ENCODE data around the gene ZIK1. TPM values are rescaled to one million over a fixed set of nuclear protein-coding genes. Genes with fewer than 3 reads are reported as not detected.

The ZIK1 gene
- polyA plus RNA-seq, 3 donors: 0.45 to 1.3 (median 1.2) TPM

- no peak overlapping the region for H3K27ac ChIP-seq (ENCODE audit: low read depth, low read length)
- WGBS, 3 donors: 49 to 56% (median 56%) methylated on average over 8 of the region's 8 CpGs
These were observed 15.4 kb downstream of the ZIK1 start for GRCh38 chr19:57599377-57599760.

DNA sequence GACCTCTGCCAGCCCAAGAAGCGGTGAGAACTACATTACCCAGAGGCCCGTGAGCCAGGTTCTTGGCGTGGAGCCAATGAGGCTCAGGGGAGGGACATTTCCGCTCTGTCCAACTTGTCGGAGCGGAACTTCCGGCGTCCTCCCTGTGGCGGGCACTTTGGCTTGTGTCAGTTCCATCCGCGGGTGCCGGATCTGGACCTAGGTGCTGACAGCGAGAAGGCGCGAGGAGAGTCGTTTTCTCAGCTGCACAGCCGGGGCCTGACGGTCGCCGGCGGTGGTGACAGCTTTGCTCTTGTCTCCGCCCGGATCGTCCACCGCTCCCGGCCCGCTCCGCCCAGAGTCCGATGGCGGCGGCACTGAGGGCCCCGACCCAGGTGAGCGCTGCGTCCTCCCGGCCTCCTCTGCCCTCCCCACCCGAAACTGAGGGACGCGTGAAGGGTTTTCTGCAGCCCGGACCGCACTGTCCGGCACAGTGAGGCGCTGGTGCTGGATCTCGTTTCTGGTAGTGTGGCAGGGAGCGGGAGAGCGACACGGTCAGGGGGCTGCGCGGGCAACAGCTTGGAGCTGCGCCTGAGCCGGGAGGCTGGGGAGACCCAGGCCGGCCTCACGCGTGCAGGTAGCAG, 15.9 kb downstream of the ZIK1 start, which contains the start of gene ZNF530:
Gene ZNF530, plus strand, starts transcription at position 125 of the 623 bp plus-strand sequence. CDS start 4,461 bp downstream, outside the sequence.
- no peak within 1 kb of the TSS for H3K27ac ChIP-seq (ENCODE audit: low read depth, low read length)
- WGBS, 3 donors: 1% methylated on average over 53 of the region's 53 CpGs

- WGBS, 3 donors: 97 to 98% (median 97%) methylated on average over 5 of the region's 5 CpGs
- no peak overlapping the region for H3K27ac ChIP-seq (ENCODE audit: low read depth, low read length)
These were observed 23.0 kb downstream of the ZIK1 start for GRCh38 chr19:57606931-57607330.

- WGBS, 3 donors: 80 to 82% (median 80%) methylated on average over 4 of the region's 4 CpGs
- H3K27ac ChIP-seq (ENCODE audit: low read depth, low read length): no peak overlapping the region
These were observed 27.2 kb downstream of the ZIK1 start for GRCh38 chr19:57611113-57611512.

DNA sequence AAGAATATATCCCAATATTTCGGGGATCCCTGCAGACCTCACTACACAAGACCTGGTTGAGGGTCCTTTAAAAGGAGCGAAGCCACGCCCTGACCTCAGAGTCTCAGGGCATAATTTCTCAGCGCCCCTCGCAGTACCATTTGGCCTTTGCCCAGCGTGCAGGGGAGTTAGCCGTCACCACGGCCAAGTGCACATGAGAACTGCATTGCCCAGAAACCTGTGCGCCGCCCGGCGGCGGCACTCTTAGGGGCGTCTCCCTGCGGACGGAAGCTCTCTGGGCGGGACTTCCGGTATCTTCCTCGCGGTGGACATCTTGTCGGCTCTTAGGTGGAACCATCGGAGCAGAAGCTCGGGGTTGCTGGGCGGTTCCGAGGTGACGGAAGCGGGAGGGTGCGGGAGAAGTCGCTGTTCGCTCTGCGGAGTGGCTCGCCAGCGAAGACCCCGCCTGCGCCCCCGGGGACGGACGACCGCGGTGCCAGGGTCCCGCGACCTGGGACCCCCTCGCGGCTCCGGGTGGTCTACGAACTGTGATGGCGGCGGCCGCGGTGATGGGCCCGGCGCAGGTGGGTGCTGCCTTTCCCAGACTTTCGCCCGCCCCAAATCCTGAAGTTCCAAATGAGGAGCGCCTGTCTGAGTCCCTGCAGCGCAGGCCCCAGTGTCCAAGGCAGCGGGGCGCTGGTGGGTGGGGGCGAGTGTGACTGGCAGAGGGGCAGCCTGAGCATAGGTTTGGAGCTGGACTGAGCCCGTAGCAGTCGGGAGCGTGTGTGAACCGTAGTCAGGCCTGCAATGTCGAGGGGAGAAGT, 30.2 kb downstream of the ZIK1 start, which contains the start of gene ZNF134:
Gene ZNF134, plus strand, starts transcription at position 302 of the 803 bp plus-strand sequence. CDS start 5,227 bp downstream, outside the sequence.
- no peak within 1 kb of the TSS for H3K27ac ChIP-seq (ENCODE audit: low read depth, low read length)
- 2% methylated on average over 61 to 64 of the region's 64 CpGs for whole genome bisulfite sequencing, 3 donors

DNA sequence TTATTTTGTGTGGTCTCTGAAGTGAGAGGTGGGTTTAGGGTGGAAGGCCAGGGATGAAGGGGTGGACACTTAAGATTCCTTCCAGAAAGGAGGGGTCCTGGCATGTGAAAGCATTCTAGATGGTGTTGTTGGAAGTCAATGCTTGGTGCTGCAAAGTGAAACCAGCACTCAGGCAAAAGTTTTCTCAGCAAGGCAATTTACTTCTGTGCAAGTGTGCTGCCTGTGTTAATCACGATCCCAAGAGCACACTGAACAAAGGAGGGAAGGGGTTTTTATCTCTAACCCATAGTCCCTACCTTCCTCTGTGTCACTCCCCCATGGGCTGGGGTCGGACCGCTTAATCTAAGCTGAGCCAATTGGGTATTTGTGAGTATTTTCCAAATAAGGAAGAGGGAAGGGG, 31.4 kb downstream of the ZIK1 start:
- H3K27ac ChIP-seq (ENCODE audit: low read depth, low read length): no peak overlapping the region

DNA sequence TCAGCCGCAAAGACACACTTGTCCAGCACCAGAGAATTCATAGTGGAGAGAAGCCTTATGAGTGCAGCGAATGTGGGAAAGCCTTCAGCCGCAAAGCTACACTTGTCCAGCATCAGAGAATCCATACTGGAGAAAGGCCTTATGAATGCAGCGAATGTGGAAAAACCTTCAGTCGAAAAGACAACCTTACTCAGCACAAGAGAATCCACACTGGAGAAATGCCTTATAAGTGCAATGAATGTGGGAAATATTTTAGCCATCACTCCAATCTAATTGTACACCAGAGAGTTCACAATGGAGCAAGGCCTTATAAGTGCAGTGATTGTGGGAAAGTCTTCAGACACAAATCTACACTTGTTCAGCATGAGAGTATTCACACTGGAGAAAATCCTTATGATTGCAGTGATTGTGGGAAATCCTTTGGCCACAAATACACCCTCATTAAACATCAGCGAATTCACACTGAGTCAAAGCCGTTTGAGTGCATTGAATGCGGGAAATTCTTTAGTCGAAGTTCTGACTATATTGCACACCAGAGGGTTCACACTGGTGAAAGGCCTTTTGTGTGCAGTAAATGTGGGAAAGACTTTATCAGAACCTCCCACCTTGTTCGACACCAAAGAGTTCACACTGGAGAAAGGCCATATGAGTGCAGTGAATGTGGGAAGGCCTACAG, 36.9 kb downstream of the ZIK1 start:
- WGBS, 3 donors: 98 to 99% (median 98%) methylated on average over 10 of the region's 10 CpGs

More for the DNA sequence above, 31.4 kb downstream of the ZIK1 start:
- WGBS, 3 donors: 99 to 100% (median 99%) methylated on average over 3 of the region's 3 CpGs

DNA sequence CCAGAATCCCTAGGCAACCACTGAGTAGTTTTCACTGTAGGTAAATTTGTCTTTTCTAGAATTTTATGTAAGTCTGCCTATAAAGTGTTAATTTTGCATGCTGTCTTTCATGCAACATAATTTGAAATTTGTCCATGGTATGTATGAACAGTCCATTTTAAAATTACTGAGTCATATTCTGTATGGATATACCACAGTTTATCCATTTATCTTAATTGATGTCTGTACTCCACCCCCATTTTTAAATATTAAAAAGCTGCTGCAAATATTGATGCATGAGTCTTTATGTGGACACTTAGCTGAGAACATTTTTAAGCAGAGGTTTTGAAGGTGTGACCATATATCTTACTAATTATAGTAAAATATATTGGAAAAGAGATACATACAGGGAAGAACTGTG, 39.1 kb downstream of the ZIK1 start:
- H3K27ac ChIP-seq (ENCODE audit: low read depth, low read length): no peak overlapping the region

More for the DNA sequence above, 36.9 kb downstream of the ZIK1 start:
- H3K27ac ChIP-seq (ENCODE audit: low read depth, low read length): no peak overlapping the region

- 1 to 2% (median 1%) methylated on average over 56 to 59 of the region's 59 CpGs for WGBS, 3 donors
- H3K27ac ChIP-seq (ENCODE audit: low read depth, low read length): no peak within 1 kb of the TSS
These were observed 49.3 kb downstream of the ZIK1 start, which contains the start of gene ZNF211 for GRCh38 chr19:57632987-57633831. ZNF211 (plus strand) TSS chr19:57633168; CDS start chr19:57633347, 179 bp downstream.

GRCh38 chr19:57633832-57634131, 49.8 kb downstream of the ZIK1 start:
- no peak overlapping the region for H3K27ac ChIP-seq (ENCODE audit: low read depth, low read length)
- 39 to 67% (median 53%) methylated on average over 6 of the region's 6 CpGs for WGBS, 3 donors

GRCh38 chr19:57637379-57637778, 53.4 kb downstream of the ZIK1 start:
- 95 to 99% (median 98%) methylated on average over 4 of the region's 4 CpGs for WGBS, 3 donors
- no peak overlapping the region for H3K27ac ChIP-seq (ENCODE audit: low read depth, low read length)

DNA sequence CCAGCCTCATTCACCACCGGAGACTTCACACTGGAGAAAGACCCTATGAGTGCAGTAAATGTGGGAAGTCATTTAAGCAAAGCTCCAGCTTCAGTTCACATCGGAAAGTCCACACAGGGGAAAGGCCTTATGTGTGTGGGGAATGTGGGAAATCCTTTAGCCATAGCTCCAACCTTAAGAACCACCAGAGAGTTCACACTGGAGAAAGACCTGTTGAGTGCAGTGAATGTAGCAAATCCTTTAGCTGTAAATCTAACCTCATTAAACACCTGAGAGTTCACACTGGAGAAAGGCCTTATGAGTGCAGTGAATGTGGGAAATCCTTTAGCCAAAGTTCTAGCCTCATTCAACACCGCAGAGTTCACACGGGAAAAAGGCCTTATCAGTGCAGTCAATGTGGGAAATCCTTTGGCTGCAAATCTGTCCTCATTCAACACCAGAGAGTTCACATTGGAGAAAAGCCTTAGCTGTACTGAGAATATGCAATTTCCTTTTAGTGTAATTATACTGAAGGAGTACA, 57.8 kb downstream of the ZIK1 start:
- H3K27ac ChIP-seq (ENCODE audit: low read depth, low read length): no peak overlapping the region
- 96 to 98% (median 97%) methylated on average over 4 of the region's 4 CpGs for WGBS, 3 donors

GRCh38 chr19:57642396-57643046, 58.6 kb downstream of the ZIK1 start:
- WGBS, 3 donors: 86 to 94% (median 93%) methylated on average over 4 of the region's 4 CpGs
- no peak overlapping the region for H3K27ac ChIP-seq (ENCODE audit: low read depth, low read length)

Other genes with a start within 250 kb of the ZIK1 start
- gene ZNF304, start 232.9 kb upstream of the ZIK1 start, polyA plus RNA-seq: 1 to 10 TPM; 1.7 to 2.3 (median 1.8) TPM
- 10 to 100 TPM in 2 of 3 donors, 1 to 10 TPM in 1; 8.9 to 23.1 (median 14.0) TPM for gene TRAPPC2B, start 220.6 kb upstream of the ZIK1 start, polyA plus RNA-seq
- 1 to 10 TPM in 1 of 3 donors, under 1 TPM in 2; 0.54 to 1.1 (median 0.72) TPM for gene ZNF547, start 220.6 kb upstream of the ZIK1 start, polyA plus RNA-seq
- 1 to 10 TPM; 3.9 to 6.1 (median 6.1) TPM for gene ZNF548, start 194.3 kb upstream of the ZIK1 start, polyA plus RNA-seq
- gene ZNF17, start 173.0 kb upstream of the ZIK1 start, polyA plus RNA-seq: 1 to 10 TPM; 2.0 to 3.1 (median 2.2) TPM
- gene ZNF749, start 148.8 kb upstream of the ZIK1 start, polyA plus RNA-seq: 1 to 10 TPM; 1.8 to 7.4 (median 7.0) TPM
- gene VN1R1, start 127.0 kb upstream of the ZIK1 start, polyA plus RNA-seq: under 1 TPM in 2 of 3 donors, not detected in 1; 0.16 to 0.23 TPM
- 1 to 10 TPM; 1.1 to 2.1 (median 1.8) TPM for gene ZNF772, start 106.6 kb upstream of the ZIK1 start, polyA plus RNA-seq
- 1 to 10 TPM; 2.8 to 3.6 (median 3.0) TPM for gene ZNF419, start 96.4 kb upstream of the ZIK1 start, polyA plus RNA-seq
- 1 to 10 TPM; 2.1 to 3.3 (median 3.2) TPM for gene ZNF773, start 84.2 kb upstream of the ZIK1 start, polyA plus RNA-seq
- 1 to 10 TPM; 1.2 to 1.9 (median 1.3) TPM for gene ZNF549, start 56.8 kb upstream of the ZIK1 start, polyA plus RNA-seq
- 1 to 10 TPM; 1.5 to 3.2 (median 2.6) TPM for gene ZNF550, start 24.3 kb upstream of the ZIK1 start, polyA plus RNA-seq
- 1 to 10 TPM in 2 of 3 donors, under 1 TPM in 1; 0.90 to 2.0 (median 1.2) TPM for gene ZNF416, start 5.2 kb upstream of the ZIK1 start, polyA plus RNA-seq
- 1 to 10 TPM in 2 of 3 donors, under 1 TPM in 1; 0.94 to 1.9 (median 1.0) TPM for gene ZNF530, start 15.7 kb downstream of the ZIK1 start, polyA plus RNA-seq
- 1 to 10 TPM; 3.3 to 7.0 (median 4.7) TPM for gene ZNF134, start 30.1 kb downstream of the ZIK1 start, polyA plus RNA-seq
- 1 to 10 TPM; 2.9 to 4.7 (median 3.7) TPM for gene ZNF211, start 49.0 kb downstream of the ZIK1 start, polyA plus RNA-seq
- under 1 TPM in 2 of 3 donors, not detected in 1; 0.04 to 0.67 TPM for gene ZSCAN4, start 84.8 kb downstream of the ZIK1 start, polyA plus RNA-seq
- 1 to 10 TPM; 1.7 to 3.4 (median 2.8) TPM for gene ZNF551, start 97.8 kb downstream of the ZIK1 start, polyA plus RNA-seq
- gene ZNF154, start 125.1 kb downstream of the ZIK1 start, polyA plus RNA-seq: under 1 TPM; 0.67 to 0.79 (median 0.67) TPM
- gene ZNF671, start 143.5 kb downstream of the ZIK1 start, polyA plus RNA-seq: 1 to 10 TPM; 1.5 to 3.4 (median 2.5) TPM
- gene ZNF776, start 162.7 kb downstream of the ZIK1 start, polyA plus RNA-seq: 1 to 10 TPM; 2.2 to 4.4 (median 2.8) TPM
- gene ZNF586, start 185.5 kb downstream of the ZIK1 start, polyA plus RNA-seq: 1 to 10 TPM; 3.3 to 6.1 (median 3.8) TPM
- gene ZNF552, start 230.8 kb downstream of the ZIK1 start, polyA plus RNA-seq: 1 to 10 TPM; 2.2 to 3.4 (median 3.0) TPM
- gene ZNF587B, start 246.2 kb downstream of the ZIK1 start, polyA plus RNA-seq: 1 to 10 TPM; 2.5 to 5.2 (median 5.1) TPM

All from adipose tissue (tissue), 3 donors.